Naive thymus-derived CD8-positive, alpha-beta T cell (primary cell): ENCODE data around the gene CCDC124. TPM values are rescaled to one million over a fixed set of nuclear protein-coding genes. Genes with fewer than 3 reads are reported as not detected.
A peak's percentile ranks its signal among the peaks of the same experiment; 100 is the strongest.

ENCODE experiments used
- ATAC-seq, 2 donors: fragments of 150-1000 bp; cut with Tn5 transposase in 1 of 2; sonication (Bioruptor Pico), chemical (Tn5 transposase) in 1 of 2; 1 replicate in 1 of 2; 2 replicates in 1 of 2; pipeline ENCODE4 v1.10.0; 2021; ENCODE audit warnings: mild to moderate bottlenecking in 2 of 2, moderate library complexity in 2 of 2
- POLR2A ChIA-PET: fragments of 350-600 bp; sonication (Branson Sonifier 250); formaldehyde crosslinking; loops from one replicate; lab custom pipeline; 2021; ENCODE audit warnings: antibody characterized with exemption; lab: Charles Lee
- DNase-seq, 10 donors: peaks; one replicate each; pipeline versions ENCODE4 v3.0.0 to v3.0.0-alpha.2; 2020 to 2022
- H3K27ac Mint-ChIP-seq, 10 donors: one replicate each; pipeline ENCODE4 v1.8.0; 2020 to 2022; ENCODE audit warnings: mild to moderate bottlenecking in 10 of 10, mixed read lengths in 10 of 10, moderate library complexity in 4 of 10, inconsistent platforms in 1 of 10
- H3K27me3 Mint-ChIP-seq, 5 donors: one replicate each; pipeline ENCODE4 v1.8.0; 2021 to 2022; ENCODE audit warnings: mixed read lengths in 5 of 5
- H3K36me3 Mint-ChIP-seq, 3 donors: one replicate each; pipeline ENCODE4 v1.8.0; 2020 to 2022; ENCODE audit warnings: mixed read lengths in 3 of 3, mild to moderate bottlenecking in 2 of 3, inconsistent platforms in 1 of 3
- H3K4me1 Mint-ChIP-seq, 4 donors: one replicate each; pipeline ENCODE4 v1.8.0; 2021 to 2022; ENCODE audit warnings: mixed read lengths in 4 of 4
- H3K4me3 Mint-ChIP-seq, 10 donors: one replicate each; pipeline ENCODE4 v1.8.0; 2020 to 2022; ENCODE audit warnings: mild to moderate bottlenecking in 10 of 10, mixed read lengths in 10 of 10, moderate library complexity in 6 of 10, inconsistent platforms in 1 of 10
- H3K9me3 Mint-ChIP-seq, 9 donors: one replicate each; pipeline ENCODE4 v1.8.0; 2020 to 2022; ENCODE audit warnings: mixed read lengths in 9 of 9, mild to moderate bottlenecking in 3 of 9, inconsistent platforms in 1 of 9, moderate library complexity in 1 of 9
- polyA plus RNA-seq, 3 donors: library from polyadenylated mRNA; unstranded; fragments of 300-500 nt; fragmentation: Illumina TruSeq; gene quantifications; one replicate each; pipeline ENCODE4 v1.2.3, GENCODE V29; 2021
- total RNA-seq, 8 experiments: library from RNA in 2 of 8; stranded (reverse) in 2 of 8; gene quantifications; one replicate each; pipeline ENCODE4 v1.2.3 and lab custom pipeline; 2021 to 2026

CCDC124 gene
- total and polyA plus RNA-seq, 5 experiments from 2014 or later, result 36.2 to 53.6 (median 36.9) TPM

DNA sequence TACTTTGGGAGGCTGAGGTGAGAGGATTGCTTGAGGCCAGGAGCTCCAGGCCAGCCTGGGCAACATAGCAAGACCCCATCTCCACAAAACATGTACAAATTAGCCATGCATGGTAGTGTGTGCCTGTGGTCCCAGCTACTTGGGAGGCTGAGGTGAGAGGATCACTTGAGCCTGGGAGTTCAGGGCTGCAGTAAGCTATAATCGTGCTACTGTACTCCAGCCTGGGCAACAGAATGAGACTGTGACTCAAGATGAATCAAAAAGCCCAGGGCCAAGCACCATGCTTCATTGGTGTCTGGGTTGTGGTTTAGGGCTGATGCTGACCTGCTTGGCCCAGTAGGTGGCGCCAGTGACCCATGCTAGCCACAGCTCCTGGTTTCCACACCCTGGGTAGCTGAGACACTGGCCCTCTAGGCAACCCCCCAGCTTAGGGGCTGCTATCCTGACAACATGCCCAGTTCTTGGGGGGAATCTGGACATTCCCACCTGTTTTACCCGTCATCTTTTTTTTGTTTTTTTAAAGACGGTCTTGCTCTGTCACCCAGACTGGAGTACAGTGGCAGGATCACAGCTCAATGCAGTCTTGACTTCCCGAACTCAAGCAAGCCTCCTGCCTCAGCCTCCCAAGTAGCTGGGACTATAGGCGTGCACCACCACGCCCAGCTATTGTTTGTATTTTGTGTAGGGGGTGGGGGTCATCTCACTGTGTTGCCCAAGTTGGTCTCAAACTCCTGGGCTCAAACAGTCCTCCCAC lies 5.5 kb downstream of the CCDC124 start:
- POLR2A ChIA-PET, result interaction anchor here (0.8 to 4.8 kb wide), 6 partner anchors 9 to 79 kb away, joined by 3 to 37 read pairs (median 8); partner anchors contain the start of gene RPL18A
- H3K36me3 Mint-ChIP-seq, result peaks cover 0 to 16% (median 0%) of the 10 kb centered on the region in 3 donors
- DNase-seq, result peak; percentile 71 to 89 (median 80)
- H3K27ac Mint-ChIP-seq, result no peak overlapping the region
- H3K4me1 Mint-ChIP-seq, result peaks cover 4 to 21% (median 10%) of the 10 kb centered on the region in 4 donors
- peak; percentile 98 to 99 for ATAC-seq
- H3K27me3 Mint-ChIP-seq, result no peaks in the 10 kb centered on the region
- H3K4me3 Mint-ChIP-seq, result no peak overlapping the region
- H3K9me3 Mint-ChIP-seq, result no peaks in the 10 kb centered on the region

DNA sequence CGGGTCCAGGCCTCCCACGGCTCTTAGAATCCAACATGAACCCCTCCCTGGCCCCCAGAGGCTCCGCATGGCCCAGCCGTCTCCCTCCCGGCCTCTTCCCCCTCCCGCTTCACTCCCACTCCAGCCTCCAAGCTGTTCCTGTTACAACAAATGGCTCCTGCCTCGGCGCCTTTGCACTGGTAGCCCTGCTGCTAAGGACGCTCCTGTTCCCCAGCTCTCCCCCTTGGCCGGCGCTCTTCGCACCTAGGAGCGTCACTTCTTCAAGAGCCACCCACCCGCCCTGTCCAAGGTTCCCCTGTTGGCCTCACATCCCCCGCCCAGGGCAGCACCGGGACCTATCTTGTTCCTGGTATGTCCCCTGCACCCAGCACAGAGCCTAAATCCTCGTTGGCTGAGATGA lies 9.4 kb downstream of the CCDC124 start:
- no peaks in the 10 kb centered on the region for H3K9me3 Mint-ChIP-seq
- POLR2A ChIA-PET, result interaction anchor here (0.6 kb wide), 1 partner anchor 146 kb away, joined by 5 read pairs; no protein-coding TSS in a partner anchor
- H3K36me3 Mint-ChIP-seq, result peaks cover 0 to 16% (median 0%) of the 10 kb centered on the region in 3 donors
- H3K27me3 Mint-ChIP-seq, result no peaks in the 10 kb centered on the region
- no peak overlapping the region for H3K4me3 Mint-ChIP-seq
- peaks cover 4 to 16% (median 12%) of the 10 kb centered on the region in 4 donors for H3K4me1 Mint-ChIP-seq
- H3K27ac Mint-ChIP-seq, result no peak overlapping the region
- DNase-seq (no peak), ATAC-seq (no peak)

DNA sequence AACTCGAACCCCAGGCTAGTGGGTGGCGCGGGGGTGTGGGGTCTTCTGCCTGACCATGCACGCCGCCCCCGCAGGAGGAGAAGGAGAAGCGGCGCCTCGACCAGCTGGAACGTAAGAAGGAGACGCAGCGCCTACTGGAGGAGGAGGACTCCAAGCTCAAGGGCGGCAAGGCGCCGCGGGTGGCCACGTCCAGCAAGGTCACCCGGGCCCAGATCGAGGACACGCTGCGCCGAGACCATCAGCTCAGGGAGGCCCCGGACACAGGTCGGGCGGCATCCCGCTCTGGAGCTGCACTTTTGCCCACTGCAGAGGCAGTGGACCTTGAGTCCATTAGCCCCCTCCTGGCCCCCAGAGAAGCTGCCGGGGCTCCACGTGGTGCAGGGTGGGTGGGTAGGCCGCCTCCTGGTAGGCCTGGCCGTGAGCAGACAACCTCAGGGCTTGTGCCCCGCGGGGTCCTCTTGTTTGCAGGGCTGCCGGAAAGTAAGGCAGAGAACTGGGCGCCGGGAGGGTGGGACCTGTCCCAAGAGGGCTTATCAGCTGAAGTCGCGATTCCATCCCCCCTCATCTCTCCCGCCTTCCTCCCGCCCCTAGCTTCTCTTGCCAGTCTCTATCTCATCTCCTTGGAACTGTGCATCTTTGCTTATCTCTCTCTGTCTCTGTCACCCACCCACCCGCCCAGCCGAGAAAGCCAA lies 9.9 kb downstream of the CCDC124 start:
- POLR2A ChIA-PET, result interaction anchor here (0.9 kb wide), 1 partner anchor 10 kb away, joined by 3 read pairs; the partner anchor contains the start of gene CCDC124
- H3K27ac Mint-ChIP-seq, result no peak overlapping the region
- H3K27me3 Mint-ChIP-seq, result no peaks in the 10 kb centered on the region
- peaks cover 7 to 21% (median 16%) of the 10 kb centered on the region in 4 donors for H3K4me1 Mint-ChIP-seq
- no peaks in the 10 kb centered on the region for H3K9me3 Mint-ChIP-seq
- H3K4me3 Mint-ChIP-seq, result no peak overlapping the region
- ATAC-seq, result no peak
- DNase-seq, result no peak
- H3K36me3 Mint-ChIP-seq, result peaks cover 0 to 16% (median 0%) of the 10 kb centered on the region in 3 donors

DNA sequence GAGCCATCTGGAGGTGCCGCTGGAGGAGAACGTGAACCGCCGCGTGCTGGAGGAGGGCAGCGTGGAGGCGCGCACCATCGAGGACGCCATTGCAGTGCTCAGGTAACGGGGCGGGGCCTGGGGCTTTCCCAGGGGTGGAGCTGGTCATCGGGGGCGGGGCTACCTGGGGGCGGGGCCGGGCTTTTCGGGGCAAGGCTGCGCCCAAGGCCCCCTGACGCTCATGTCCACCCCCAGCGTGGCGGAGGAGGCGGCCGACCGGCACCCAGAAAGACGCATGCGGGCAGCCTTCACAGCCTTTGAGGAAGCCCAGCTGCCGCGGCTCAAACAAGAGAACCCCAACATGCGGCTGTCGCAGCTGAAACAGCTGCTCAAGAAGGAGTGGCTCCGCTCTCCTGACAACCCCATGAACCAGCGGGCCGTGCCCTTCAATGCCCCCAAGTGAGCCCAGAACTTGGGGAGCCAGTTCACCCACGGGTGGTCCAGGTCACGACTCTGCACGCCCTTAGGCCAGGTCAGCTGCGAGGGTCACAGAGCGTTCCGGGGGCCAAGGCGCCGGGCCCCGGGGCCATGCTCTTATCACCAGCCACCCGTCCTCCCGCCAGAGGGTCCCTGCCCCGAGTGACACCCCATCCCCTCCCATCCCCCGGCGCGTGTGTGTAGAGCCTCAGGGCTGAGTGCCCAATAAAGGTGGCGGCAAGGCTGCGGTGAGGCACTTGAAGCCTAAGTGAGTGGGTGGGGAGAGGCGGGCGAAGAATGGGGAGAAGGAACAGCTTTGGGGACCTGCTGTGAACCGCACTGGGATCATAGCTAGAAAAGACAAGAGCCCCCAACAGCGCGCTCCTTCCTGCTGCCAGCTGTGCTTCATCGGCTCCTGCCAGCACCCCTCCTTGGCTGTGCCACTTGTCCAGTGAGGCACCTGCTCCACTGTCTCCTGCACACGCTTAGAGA lies 10.7 kb downstream of the CCDC124 start:
- H3K4me3 Mint-ChIP-seq, result no peak overlapping the region
- POLR2A ChIA-PET, result interaction anchor here (0.6 to 2.2 kb wide), 3 partner anchors 11 to 57 kb away, joined by 3 to 11 read pairs (median 4); partner anchors contain the start of gene CCDC124
- no peak for ATAC-seq
- peaks cover 0 to 13% (median 0%) of the 10 kb centered on the region in 3 donors for H3K36me3 Mint-ChIP-seq
- H3K4me1 Mint-ChIP-seq, result peaks cover 7 to 21% (median 15%) of the 10 kb centered on the region in 4 donors
- no peak for DNase-seq
- H3K9me3 Mint-ChIP-seq, result no peaks in the 10 kb centered on the region
- H3K27ac Mint-ChIP-seq, result no peak overlapping the region
- no peaks in the 10 kb centered on the region for H3K27me3 Mint-ChIP-seq

DNA sequence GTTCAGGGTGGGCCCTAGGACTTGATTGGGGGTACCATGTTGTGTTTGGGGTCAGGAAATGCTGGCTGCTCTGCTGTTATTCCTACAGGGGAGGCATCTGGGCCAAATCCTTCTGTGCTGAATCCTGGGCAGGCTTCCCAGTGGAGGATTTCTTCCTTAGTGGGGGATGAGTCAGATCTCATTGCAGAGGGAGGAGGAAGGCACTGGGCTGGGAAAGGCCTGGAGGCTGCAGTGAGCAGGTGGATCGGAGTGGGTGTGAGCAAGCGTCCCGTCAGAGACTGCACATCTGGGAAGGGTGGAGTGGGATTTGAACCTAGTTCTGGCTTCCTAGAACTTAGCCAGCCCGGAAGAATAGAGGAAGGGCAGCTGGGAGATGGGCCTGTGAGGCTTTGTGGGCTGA lies 11.5 kb downstream of the CCDC124 start:
- POLR2A ChIA-PET, result interaction anchor here (1.8 to 2.2 kb wide), 2 partner anchors 11 to 56 kb away, joined by 6 to 11 read pairs; partner anchors contain the start of gene CCDC124
- Mint-ChIP-seq H3K4me1 (peaks cover 9 to 27% (median 21%) of the 10 kb centered on the region in 4 donors), H3K27me3 (peaks cover 0 to 6% (median 2%) of the 10 kb centered on the region in 5 donors), H3K27ac (no peak overlapping the region), H3K4me3 (peak overlapping the region in 1 of 10 donors; percentile 19), H3K9me3 (no peaks in the 10 kb centered on the region), H3K36me3 (peaks cover 0 to 12% (median 0%) of the 10 kb centered on the region in 3 donors)
- ATAC-seq (no peak), DNase-seq (no peak)

DNA sequence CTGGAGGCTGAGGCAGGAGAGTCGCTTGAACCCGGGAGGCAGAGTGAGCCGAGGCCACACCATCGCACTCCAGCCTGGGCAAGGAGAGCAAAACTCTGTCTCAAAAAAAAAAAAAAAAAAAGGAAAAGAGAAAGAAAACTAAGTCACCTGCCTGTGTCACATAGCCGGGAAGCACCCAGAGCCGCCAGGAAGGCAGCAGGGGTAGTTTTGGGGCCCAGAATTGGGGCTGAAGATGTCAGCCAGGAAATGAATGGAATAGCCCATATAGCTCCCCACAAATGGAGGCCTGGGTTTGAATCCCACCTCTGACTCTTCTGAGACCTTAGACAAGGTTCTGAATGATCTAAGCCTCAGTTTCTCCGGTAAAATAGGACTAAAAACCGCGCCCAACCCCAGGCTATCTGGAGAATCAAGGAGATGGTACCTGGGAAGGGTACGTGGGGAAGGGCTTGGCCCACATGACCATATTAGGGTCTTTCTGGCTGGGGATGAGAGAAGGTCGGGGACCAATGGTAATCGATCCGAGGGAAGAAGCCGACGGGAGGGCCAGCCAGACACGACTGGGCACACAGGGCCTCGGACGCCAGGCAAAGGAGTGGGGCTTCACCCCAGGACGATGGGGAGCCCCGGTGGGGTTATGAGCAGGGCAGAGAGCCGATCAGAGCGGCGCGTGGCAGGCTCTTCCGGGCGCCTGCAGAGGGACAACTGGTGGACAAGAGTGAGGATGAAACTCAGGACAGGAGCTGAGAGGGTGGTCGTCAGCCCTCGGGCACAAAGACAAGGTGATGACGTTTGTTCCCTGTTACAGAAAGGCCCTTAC lies 14.4 kb downstream of the CCDC124 start:
- DNase-seq, result peak in 3 of 10 donors; percentile 41 to 70 (median 51)
- POLR2A ChIA-PET, result interaction anchor here (0.6 to 4.0 kb wide), 12 partner anchors 9 to 334 kb away, joined by 3 to 20 read pairs (median 5); partner anchors contain the start of genes CCDC124 and JUND
- H3K4me1 Mint-ChIP-seq, result peaks cover 25 to 54% (median 46%) of the 10 kb centered on the region in 4 donors

DNA sequence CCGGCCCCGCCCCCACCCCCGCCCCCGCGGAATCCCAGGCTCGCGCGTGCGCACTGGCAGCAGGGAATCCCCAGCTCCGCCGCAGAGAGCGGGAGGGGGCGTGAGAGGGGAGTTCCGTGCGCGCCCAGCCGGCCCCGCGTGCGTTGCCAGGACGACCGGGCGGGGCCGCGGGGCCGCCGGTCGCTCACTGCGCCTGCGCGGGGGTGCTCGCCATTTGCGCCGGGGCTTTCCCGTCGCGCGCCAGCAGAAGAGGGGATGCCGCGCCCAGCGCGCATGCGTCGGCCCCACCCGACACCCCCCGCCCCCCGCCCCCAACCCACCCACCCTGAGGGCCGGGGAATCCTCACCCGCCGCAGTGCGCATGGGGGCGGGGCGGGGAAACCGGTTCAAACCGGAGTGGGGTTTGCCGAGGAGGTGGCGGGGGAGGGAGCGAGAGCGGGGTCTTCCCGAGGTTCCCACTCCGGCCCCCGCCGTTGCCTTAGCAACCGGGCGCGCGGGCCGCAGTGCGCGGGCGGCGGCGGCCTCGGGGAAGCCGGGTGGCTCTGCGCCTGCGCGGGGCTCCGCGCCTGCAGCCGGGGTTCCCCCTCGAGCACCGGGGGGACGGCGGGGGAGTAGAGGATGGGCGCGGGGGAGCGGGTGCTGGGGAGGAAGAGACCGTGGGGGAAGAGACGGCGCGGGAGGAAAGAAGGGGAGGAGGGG lies 15.1 kb downstream of the CCDC124 start:
- Mint-ChIP-seq H3K27ac (peak overlapping the region in 7 of 10 donors; percentile 60 to 99 (median 92)), H3K4me3 (peak overlapping the region; percentile 63 to 91 (median 80))

More for the DNA sequence above, 14.4 kb downstream of the CCDC124 start:
- Mint-ChIP-seq H3K4me3 (peak overlapping the region; percentile 73 to 91 (median 89)), H3K36me3 (peaks cover 0 to 6% (median 0%) of the 10 kb centered on the region in 3 donors), H3K27ac (peak overlapping the region; percentile 60 to 99 (median 93)), H3K27me3 (peaks cover 11 to 28% (median 20%) of the 10 kb centered on the region in 5 donors), H3K9me3 (peaks cover 0 to 2% (median 0%) of the 10 kb centered on the region in 9 donors)
- ATAC-seq, result peak; percentile 37 to 46

DNA sequence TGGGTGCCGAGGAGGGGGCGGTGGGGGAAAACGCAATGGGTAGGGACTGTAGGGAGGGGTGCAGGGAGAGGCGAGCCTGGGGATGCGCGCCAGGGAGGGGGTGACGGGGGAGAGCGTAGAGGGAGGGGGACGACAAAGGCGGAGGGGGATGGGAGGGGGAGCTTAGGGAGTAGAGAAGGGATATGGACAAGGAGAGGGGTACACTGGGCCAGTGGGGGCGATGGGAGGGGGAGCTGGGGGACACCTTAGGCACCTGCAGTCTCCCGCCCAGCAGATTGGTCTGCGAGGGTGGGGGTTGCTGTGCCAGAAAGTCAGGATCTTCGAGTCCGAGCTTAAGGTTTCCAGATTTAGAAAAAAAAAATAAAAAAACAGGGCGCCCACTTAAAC lies 15.7 kb downstream of the CCDC124 start:
- ATAC-seq (no peak), DNase-seq (peak in 1 of 10 donors; percentile 18)
- peak overlapping the region; percentile 63 to 91 (median 80) for H3K4me3 Mint-ChIP-seq
- H3K36me3 Mint-ChIP-seq, result peaks cover 0 to 6% (median 0%) of the 10 kb centered on the region in 3 donors
- H3K4me1 Mint-ChIP-seq, result peaks cover 30 to 66% (median 54%) of the 10 kb centered on the region in 4 donors
- H3K27me3 Mint-ChIP-seq, result peaks cover 12 to 41% (median 29%) of the 10 kb centered on the region in 5 donors
- H3K27ac Mint-ChIP-seq, result peak overlapping the region in 7 of 10 donors; percentile 13 to 95 (median 60)
- H3K9me3 Mint-ChIP-seq, result peaks cover 0 to 2% (median 0%) of the 10 kb centered on the region in 9 donors
- POLR2A ChIA-PET, result interaction anchor here (0.6 to 4.0 kb wide), 6 partner anchors 10 to 155 kb away, joined by 3 to 20 read pairs (median 4); no protein-coding TSS in a partner anchor

More for the DNA sequence above, 15.1 kb downstream of the CCDC124 start:
- POLR2A ChIA-PET, result interaction anchor here (0.6 to 4.0 kb wide), 11 partner anchors 10 to 333 kb away, joined by 3 to 20 read pairs (median 4); partner anchors contain the start of genes CCDC124 and JUND
- H3K9me3 Mint-ChIP-seq, result peaks cover 0 to 2% (median 0%) of the 10 kb centered on the region in 9 donors
- peak; percentile 89 to 99 (median 95) for DNase-seq
- ATAC-seq, result peak; percentile 58 to 71
- peaks cover 0 to 6% (median 0%) of the 10 kb centered on the region in 3 donors for H3K36me3 Mint-ChIP-seq
- peaks cover 11 to 36% (median 23%) of the 10 kb centered on the region in 5 donors for H3K27me3 Mint-ChIP-seq
- H3K4me1 Mint-ChIP-seq, result peaks cover 25 to 61% (median 50%) of the 10 kb centered on the region in 4 donors

DNA sequence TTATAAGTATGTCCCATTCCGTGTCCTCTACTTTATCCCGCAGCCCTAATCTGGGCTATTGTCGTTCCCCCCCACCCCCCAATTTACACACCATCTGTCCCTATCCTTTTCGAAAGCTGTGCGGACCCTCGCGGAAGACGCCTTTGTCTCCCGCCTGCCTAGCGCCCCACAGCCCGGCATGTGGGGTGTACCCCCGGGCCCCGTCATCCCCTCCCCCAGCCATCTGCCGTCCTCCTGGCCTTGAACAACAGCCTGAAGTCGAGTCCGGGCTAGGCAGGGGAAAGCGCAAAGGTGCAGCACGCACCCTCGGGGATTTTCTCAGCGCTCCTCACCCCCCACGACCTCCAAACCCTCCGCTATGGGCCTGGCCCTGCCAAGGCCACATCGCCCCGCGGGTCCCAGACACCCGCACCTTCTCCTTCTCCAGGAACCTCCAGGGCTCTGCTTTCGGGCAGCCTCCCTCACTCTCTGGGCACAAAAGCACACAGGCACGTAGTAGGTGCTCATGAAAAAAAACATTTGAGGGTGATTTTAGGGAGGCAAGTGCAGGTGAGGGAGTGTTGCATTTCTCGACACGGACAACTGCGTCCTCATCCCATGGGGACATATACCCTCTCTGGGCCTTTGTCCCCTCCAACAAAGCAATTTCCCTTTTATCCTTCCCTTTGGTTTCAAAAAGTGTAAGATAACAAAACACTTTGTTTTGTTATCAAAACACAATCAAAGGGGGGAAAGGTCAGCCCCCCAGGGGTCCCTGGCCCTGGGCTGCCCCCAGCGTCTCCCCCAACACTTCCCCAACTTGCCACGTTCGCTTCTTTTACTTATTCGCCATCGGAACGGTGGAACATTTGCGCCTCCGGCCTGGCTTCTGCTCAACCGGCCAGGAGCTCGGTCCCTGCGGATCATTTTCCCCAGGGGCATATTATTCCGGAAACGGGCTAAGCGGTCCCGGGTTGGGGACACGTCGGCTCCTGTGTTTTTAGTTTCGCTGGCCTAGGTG lies 16.4 kb downstream of the CCDC124 start:
- H3K4me3 Mint-ChIP-seq, result peak overlapping the region; percentile 63 to 91 (median 80)
- H3K27me3 Mint-ChIP-seq, result peaks cover 15 to 48% (median 33%) of the 10 kb centered on the region in 5 donors
- no peak for ATAC-seq
- peaks cover 0 to 3% (median 0%) of the 10 kb centered on the region in 3 donors for H3K36me3 Mint-ChIP-seq
- peak overlapping the region in 8 of 10 donors; percentile 71 to 95 (median 84) for H3K27ac Mint-ChIP-seq
- peaks cover 30 to 68% (median 55%) of the 10 kb centered on the region in 4 donors for H3K4me1 Mint-ChIP-seq
- POLR2A ChIA-PET, result interaction anchor here (0.6 to 4.0 kb wide), 5 partner anchors 11 to 155 kb away, joined by 3 to 20 read pairs (median 4); no protein-coding TSS in a partner anchor
- DNase-seq, result peak in 3 of 10 donors; percentile 33 to 38 (median 34)
- peaks cover 0 to 2% (median 0%) of the 10 kb centered on the region in 9 donors for H3K9me3 Mint-ChIP-seq
